ENCODE measurements around the gene ELOVL1.
A peak's percentile ranks its signal among the peaks of the same experiment; 100 is the strongest.

GRCh38 chr1:43358746-43359693 lies 8.8 kb downstream of the ELOVL1 start, which contains the start of gene CDC20:
- no peak for TF ChIP-seq CTCF (IDR thresholded peaks at IDR 0.05; ENCODE audit: low read depth, low read length, missing input control)
- TF ChIP-seq, protein P1, sequence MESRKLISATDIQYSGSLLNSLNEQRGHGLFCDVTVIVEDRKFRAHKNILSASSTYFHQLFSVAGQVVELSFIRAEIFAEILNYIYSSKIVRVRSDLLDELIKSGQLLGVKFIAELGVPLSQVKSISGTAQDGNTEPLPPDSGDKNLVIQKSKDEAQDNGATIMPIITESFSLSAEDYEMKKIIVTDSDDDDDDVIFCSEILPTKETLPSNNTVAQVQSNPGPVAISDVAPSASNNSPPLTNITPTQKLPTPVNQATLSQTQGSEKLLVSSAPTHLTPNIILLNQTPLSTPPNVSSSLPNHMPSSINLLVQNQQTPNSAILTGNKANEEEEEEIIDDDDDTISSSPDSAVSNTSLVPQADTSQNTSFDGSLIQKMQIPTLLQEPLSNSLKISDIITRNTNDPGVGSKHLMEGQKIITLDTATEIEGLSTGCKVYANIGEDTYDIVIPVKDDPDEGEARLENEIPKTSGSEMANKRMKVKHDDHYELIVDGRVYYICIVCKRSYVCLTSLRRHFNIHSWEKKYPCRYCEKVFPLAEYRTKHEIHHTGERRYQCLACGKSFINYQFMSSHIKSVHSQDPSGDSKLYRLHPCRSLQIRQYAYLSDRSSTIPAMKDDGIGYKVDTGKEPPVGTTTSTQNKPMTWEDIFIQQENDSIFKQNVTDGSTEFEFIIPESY (IDR thresholded peaks at IDR 0.05): peak; percentile 99
- TF ChIP-seq, protein P2, sequence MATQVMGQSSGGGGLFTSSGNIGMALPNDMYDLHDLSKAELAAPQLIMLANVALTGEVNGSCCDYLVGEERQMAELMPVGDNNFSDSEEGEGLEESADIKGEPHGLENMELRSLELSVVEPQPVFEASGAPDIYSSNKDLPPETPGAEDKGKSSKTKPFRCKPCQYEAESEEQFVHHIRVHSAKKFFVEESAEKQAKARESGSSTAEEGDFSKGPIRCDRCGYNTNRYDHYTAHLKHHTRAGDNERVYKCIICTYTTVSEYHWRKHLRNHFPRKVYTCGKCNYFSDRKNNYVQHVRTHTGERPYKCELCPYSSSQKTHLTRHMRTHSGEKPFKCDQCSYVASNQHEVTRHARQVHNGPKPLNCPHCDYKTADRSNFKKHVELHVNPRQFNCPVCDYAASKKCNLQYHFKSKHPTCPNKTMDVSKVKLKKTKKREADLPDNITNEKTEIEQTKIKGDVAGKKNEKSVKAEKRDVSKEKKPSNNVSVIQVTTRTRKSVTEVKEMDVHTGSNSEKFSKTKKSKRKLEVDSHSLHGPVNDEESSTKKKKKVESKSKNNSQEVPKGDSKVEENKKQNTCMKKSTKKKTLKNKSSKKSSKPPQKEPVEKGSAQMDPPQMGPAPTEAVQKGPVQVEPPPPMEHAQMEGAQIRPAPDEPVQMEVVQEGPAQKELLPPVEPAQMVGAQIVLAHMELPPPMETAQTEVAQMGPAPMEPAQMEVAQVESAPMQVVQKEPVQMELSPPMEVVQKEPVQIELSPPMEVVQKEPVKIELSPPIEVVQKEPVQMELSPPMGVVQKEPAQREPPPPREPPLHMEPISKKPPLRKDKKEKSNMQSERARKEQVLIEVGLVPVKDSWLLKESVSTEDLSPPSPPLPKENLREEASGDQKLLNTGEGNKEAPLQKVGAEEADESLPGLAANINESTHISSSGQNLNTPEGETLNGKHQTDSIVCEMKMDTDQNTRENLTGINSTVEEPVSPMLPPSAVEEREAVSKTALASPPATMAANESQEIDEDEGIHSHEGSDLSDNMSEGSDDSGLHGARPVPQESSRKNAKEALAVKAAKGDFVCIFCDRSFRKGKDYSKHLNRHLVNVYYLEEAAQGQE (IDR thresholded peaks at IDR 0.05): no peak
